Cardiac muscle cell (in vitro differentiated cells and primary cell): ENCODE measurements around the gene SLC6A3. TPM values are rescaled to one million over a fixed set of nuclear protein-coding genes. Genes with fewer than 3 reads are reported as not detected.

Experiments used
- DNase-seq, 2 donors: peaks; one replicate each; pipeline versions ENCODE4 v3.0.0 to v3.0.0-alpha.2; 2010 to 2017; ENCODE audit warnings: low read depth in 1 of 2, low spot score in 1 of 2
- H3K27ac ChIP-seq: fragments of 200-600 bp; sonication (generic); 2 replicates; pipeline ENCODE4 v1.5.1; 2016
- H3K27me3 ChIP-seq: fragments of 200-600 bp; sonication (generic); 2 replicates; pipeline ENCODE4 v1.6.0; 2016; ENCODE audit warnings: control low read depth
- H3K36me3 ChIP-seq: fragments of 200-600 bp; sonication (generic); 2 replicates; pipeline ENCODE4 v1.5.1; 2016; ENCODE audit warnings: control low read depth
- H3K4me1 ChIP-seq: fragments of 200-600 bp; sonication (generic); 2 replicates; pipeline ENCODE4 v1.8.1; 2017; ENCODE audit warnings: low read depth, mild to moderate bottlenecking, mixed run types
- H3K4me3 ChIP-seq: fragments of 200-600 bp; sonication (generic); 2 replicates; pipeline ENCODE4 v1.5.1; 2016; ENCODE audit warnings: mild to moderate bottlenecking
- H3K9me3 ChIP-seq: fragments of 200-600 bp; sonication (generic); 2 replicates; pipeline ENCODE4 v1.5.1; 2017; ENCODE audit warnings: low read depth, mild to moderate bottlenecking, control low read depth
- CTCF ChIP-seq: IDR thresholded peaks from 2 replicates; pipeline ENCODE4 v1.5.1; 2012; ENCODE audit warnings: low read depth, mild to moderate bottlenecking, low read length
- polyA plus RNA-seq: library from polyadenylated mRNA; unstranded; fragments of >200 nt; fragmentation: Nextera tagmentation; extraction: Ambion mirVana; gene quantifications from 2 replicates; pipeline ENCODE4 v1.2.1, GENCODE V29; 2016
- total RNA-seq: library from RNA; depleted of rRNA; stranded (reverse); fragments of >200 nt; gene quantifications from 2 replicates; pipeline ENCODE4 v1.2.3, GENCODE V29; 2016

Gene SLC6A3
- total and polyA plus RNA-seq, 2 experiments from 2014 or later = not detected

DNA sequence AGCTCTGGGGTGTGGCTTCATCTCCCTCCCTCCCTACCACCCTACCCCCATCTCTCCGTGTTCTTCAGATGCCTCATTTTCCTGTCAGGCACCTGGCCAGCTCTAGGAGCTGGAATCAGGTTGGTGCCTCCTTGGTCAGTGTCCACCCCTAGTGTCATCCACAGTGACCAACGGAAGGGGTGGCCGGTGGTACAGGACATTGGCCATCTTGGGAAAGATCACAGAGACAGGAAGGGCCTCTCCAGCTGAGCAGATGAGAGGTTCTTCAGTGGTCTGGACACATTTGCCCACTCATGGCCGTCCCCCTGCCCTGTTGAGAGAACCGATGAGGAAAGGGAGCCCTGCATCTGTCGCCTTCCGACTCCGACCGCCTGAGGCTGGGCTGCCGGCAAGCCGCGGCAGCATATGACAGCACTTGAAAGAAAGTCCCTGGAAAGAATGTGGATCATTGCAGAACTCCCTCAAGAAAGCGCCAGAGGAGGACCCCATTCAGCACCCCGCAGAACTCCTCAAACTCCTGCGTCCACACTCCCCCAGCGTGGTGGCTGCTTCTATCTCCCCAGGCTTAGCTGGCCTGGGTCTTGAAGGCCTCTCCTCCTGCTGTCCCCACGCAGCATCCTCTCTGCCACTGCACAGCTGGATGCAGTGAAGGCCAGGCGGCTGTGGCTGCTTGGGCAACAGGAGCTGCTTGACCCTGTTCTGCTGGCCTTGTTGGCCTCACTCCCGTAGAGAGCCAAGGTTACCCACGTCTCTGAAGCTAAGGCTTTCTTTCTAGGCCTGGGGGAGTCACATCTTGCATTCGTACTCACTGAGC lies 98.4 kb downstream of the SLC6A3 start:
- no peak overlapping the region for H3K27ac ChIP-seq
- no peaks in the 10 kb centered on the region for H3K9me3 ChIP-seq
- no peaks in the 10 kb centered on the region for H3K27me3 ChIP-seq
- H3K4me1 ChIP-seq = peaks cover 6% of the 10 kb centered on the region
- H3K4me3 ChIP-seq = no peak overlapping the region
- no peak for DNase-seq
- H3K36me3 ChIP-seq = peaks cover 8% of the 10 kb centered on the region
- TF ChIP-seq CTCF = no peak

GRCh38 chr5:1345876-1346626 lies 99.2 kb downstream of the SLC6A3 start:
- TF ChIP-seq CTCF = no peak
- Histone ChIP-seq H3K9me3 (no peaks in the 10 kb centered on the region), H3K4me1 (peaks cover 6% of the 10 kb centered on the region), H3K4me3 (peak overlapping the region; percentile 100), H3K27me3 (no peaks in the 10 kb centered on the region), H3K27ac (no peak overlapping the region), H3K36me3 (peaks cover 15% of the 10 kb centered on the region)
- no peak for DNase-seq

DNA sequence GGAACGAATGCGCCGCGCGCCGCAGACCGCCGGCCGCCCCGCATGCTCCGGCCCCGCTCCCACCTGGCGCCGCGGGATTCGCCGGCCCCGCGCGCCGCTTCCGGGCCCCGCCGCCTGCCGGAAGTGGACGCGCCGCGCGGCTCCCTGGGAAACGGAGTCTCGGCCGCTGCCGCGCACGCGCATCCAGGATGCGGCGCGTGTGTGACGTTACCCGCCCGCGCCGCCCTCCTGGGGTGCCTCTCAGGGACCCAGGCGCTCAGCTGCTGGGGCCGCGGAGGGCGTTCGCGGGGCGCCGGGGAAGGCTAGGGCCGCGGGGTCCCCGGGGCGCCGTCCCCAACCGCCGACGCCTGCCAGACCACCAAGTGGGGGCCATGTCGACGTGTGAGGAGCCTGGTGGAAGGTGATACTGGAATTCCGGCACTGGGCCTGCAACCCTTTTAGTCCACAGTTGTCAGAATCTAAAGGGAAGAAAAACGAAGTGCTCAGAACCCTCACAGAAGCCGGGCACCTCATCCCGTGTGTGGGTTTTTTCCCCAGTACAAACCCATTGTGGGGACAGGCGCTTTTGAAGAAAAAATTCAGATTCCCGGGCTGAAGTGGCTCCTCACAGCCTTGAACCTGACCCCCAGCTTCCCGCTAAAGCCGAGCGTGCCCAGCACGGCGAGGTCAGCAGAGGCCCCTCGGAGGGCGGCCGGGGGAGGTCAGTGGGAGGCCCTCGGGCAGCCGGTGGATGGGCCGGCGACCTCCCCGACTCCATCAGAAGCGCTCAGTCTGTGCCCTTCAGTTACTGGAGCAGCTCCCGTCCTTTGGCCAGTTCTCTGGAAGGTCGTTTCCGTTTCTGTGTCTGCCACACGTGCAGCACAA lies 100.0 kb downstream of the SLC6A3 start, which contains the start of gene CLPTM1L:
Gene CLPTM1L, minus strand, starts transcription at position 125 of the 864 bp plus-strand sequence. CDS start 258 bp downstream, outside the sequence.
- peak; percentile 89 to 95 for DNase-seq
- H3K27me3 ChIP-seq = no peaks in the 10 kb centered on the region
- H3K9me3 ChIP-seq = no peaks in the 10 kb centered on the region
- H3K36me3 ChIP-seq = peaks cover 17% of the 10 kb centered on the region
- H3K4me3 ChIP-seq = peak within 1 kb of the TSS; percentile 100
- TF ChIP-seq CTCF = no peak
- peaks cover 6% of the 10 kb centered on the region for H3K4me1 ChIP-seq
- H3K27ac ChIP-seq = peak within 1 kb of the TSS; percentile 85

DNA sequence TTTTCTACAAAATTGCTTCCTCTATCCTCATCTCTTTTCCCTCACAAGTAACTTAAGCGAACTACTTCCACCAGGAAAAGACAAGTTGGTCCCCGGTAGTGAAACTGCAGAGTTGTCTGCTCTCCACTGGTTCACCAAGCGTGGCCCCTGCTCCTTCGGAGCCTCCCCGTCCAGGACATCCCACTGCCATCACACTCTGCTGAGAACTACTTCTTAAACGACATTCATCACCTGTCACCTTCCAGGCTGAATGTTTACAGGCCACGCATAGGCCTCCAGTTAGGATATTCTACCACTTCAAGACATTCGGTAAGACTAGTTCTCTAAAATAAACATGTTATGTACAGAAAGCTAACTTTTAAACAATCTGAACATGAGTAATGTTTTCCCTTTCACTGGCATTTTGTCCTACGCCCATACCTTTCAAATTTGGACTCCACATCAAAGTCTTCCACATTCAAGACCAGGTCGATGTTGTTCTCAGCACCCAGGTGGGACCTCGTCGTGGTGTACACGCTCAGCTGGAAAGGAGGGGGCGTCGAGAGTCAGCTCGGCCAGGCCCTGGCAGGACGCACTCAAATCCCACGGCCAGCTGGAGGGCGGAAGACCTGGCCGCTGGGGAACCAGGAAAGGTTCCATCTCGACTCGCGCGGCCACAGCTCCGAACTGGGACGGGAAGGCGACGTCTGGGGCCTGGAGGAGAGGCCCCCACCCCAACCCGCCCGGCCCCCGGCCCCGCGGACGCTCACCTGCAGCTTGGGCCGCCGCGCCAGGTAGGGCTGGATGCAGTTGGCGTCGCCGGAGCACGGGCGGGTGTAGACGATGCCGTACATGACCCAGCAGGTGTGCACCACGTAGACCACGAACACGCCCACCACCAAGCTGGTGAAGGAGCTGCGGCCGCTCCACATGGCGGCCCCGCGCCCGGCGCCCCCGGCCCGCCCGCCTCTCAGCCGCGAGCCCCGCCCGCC lies 101.0 kb downstream of the SLC6A3 start:
- H3K4me1 ChIP-seq = peaks cover 6% of the 10 kb centered on the region
- no peaks in the 10 kb centered on the region for H3K9me3 ChIP-seq
- peak overlapping the region; percentile 31 for H3K27ac ChIP-seq
- peak; percentile 17 to 40 for DNase-seq
- peaks cover 17% of the 10 kb centered on the region for H3K36me3 ChIP-seq
- no peak for TF ChIP-seq CTCF
- H3K4me3 ChIP-seq = peak overlapping the region; percentile 71
- no peaks in the 10 kb centered on the region for H3K27me3 ChIP-seq
